ENCODE results near the gene PTGFRN. TPM values are rescaled to one million over a fixed set of nuclear protein-coding genes. Genes with fewer than 3 reads are reported as not detected.
A peak's percentile ranks its signal among the peaks of the same experiment; 100 is the strongest.

PTGFRN gene
- total RNA-seq, 8 experiments from 2014 or later: 30.3 to 246 (median 88.4) TPM

GRCh38 chr1:116877141-116877818 lies 32.4 kb upstream of the PTGFRN start:
- ATAC-seq (replicated peaks in 6 of 8): no peak
- Histone ChIP-seq H3K4me3 (no peak overlapping the region), H3K4me1 (replicated peaks in 1 of 2) (peaks cover 28 to 36% of the 10 kb centered on the region in 2 donors), H3K27ac (no peak overlapping the region)
- in situ Hi-C loops (cut with MboI; ENCODE audit: low pct_unique_long_range_greater_than_20kb in 2 of 9, low sequenced_read_pairs in 9 of 9, unreplicated experiment in 9 of 9): no loop called here
- WGBS, 10 experiments: 55 to 79% (median 75%) methylated on average over 2 of the region's 2 CpGs; no CpG with 5 or more reads in 6 of the 10 experiments

- in situ Hi-C loops (cut with MboI; ENCODE audit: low pct_unique_long_range_greater_than_20kb in 2 of 9, low sequenced_read_pairs in 9 of 9, unreplicated experiment in 9 of 9): no loop called here
- ATAC-seq (replicated peaks in 6 of 8): peak; percentile 24 to 71 (median 47)
- H3K4me1 ChIP-seq (replicated peaks in 1 of 2): peaks cover 27 to 33% of the 10 kb centered on the region in 2 donors
- H3K27ac ChIP-seq: peak overlapping the region; percentile 71 to 78
- H3K4me3 ChIP-seq: peak overlapping the region; percentile 13 to 24 (median 20)
- WGBS, 10 experiments: 10 to 53% (median 20%) methylated on average over 2 to 8 of the region's 10 CpGs; no CpG with 5 or more reads in 1 of the 10 experiments
Observed at GRCh38 chr1:116878804-116879477, 30.8 kb upstream of the PTGFRN start.

- H3K27ac ChIP-seq: peak overlapping the region; percentile 71 to 78
- peaks cover 26 to 31% of the 10 kb centered on the region in 2 donors for H3K4me1 ChIP-seq (replicated peaks in 1 of 2)
- 80 to 100% (median 90%) methylated on average over 1 to 8 of the region's 10 CpGs; no CpG with 5 or more reads in 2 of the 10 experiments for WGBS, 10 experiments
- H3K4me3 ChIP-seq: no peak overlapping the region
- ATAC-seq (replicated peaks in 6 of 8): no peak
- in situ Hi-C loops (cut with MboI; ENCODE audit: low pct_unique_long_range_greater_than_20kb in 2 of 9, low sequenced_read_pairs in 9 of 9, unreplicated experiment in 9 of 9): no loop called here
Observed at GRCh38 chr1:116879478-116880133, 30.1 kb upstream of the PTGFRN start.

GRCh38 chr1:116880917-116881316 lies 28.8 kb upstream of the PTGFRN start:
- Histone ChIP-seq H3K4me3 (no peak overlapping the region), H3K4me1 (replicated peaks in 1 of 2) (peaks cover 26 to 31% of the 10 kb centered on the region in 2 donors), H3K27ac (no peak overlapping the region)
- WGBS, 10 experiments: 24 to 100% (median 88%) methylated on average over 1 to 5 of the region's 5 CpGs; no CpG with 5 or more reads in 1 of the 10 experiments
- in situ Hi-C loops (cut with MboI; ENCODE audit: low pct_unique_long_range_greater_than_20kb in 2 of 9, low sequenced_read_pairs in 9 of 9, unreplicated experiment in 9 of 9): no loop called here
- ATAC-seq (replicated peaks in 6 of 8): no peak

GRCh38 chr1:116881879-116882520 lies 27.7 kb upstream of the PTGFRN start:
- ATAC-seq (replicated peaks in 6 of 8): peak in 3 of 8 experiments; percentile 23 to 67 (median 44)
- Histone ChIP-seq H3K27ac (no peak overlapping the region), H3K4me3 (no peak overlapping the region), H3K4me1 (replicated peaks in 1 of 2) (peaks cover 31% of the 10 kb centered on the region in 2 donors)
- in situ Hi-C loops (cut with MboI; ENCODE audit: low pct_unique_long_range_greater_than_20kb in 2 of 9, low sequenced_read_pairs in 9 of 9, unreplicated experiment in 9 of 9): no loop called here
- 13 to 96% (median 67%) methylated on average over 1 to 9 of the region's 9 CpGs; no CpG with 5 or more reads in 1 of the 10 experiments for WGBS, 10 experiments

- Histone ChIP-seq H3K4me1 (replicated peaks in 1 of 2) (peaks cover 23 to 33% of the 10 kb centered on the region in 2 donors), H3K27ac (no peak overlapping the region), H3K4me3 (no peak overlapping the region)
- in situ Hi-C loops (cut with MboI; ENCODE audit: low pct_unique_long_range_greater_than_20kb in 2 of 9, low sequenced_read_pairs in 9 of 9, unreplicated experiment in 9 of 9): no loop called here
- 80 to 100% (median 98%) methylated on average over 1 to 4 of the region's 4 CpGs; no CpG with 5 or more reads in 1 of the 10 experiments for WGBS, 10 experiments
- ATAC-seq (replicated peaks in 6 of 8): no peak
Observed at GRCh38 chr1:116882866-116883265, 26.9 kb upstream of the PTGFRN start.

- in situ Hi-C loops (cut with MboI; ENCODE audit: low pct_unique_long_range_greater_than_20kb in 2 of 9, low sequenced_read_pairs in 9 of 9, unreplicated experiment in 9 of 9): no loop called here
- Histone ChIP-seq H3K27ac (no peak overlapping the region), H3K4me1 (replicated peaks in 1 of 2) (peaks cover 0 to 15% of the 10 kb centered on the region in 2 donors), H3K4me3 (no peak overlapping the region)
- 89 to 100% (median 94%) methylated on average over 1 of the region's 1 CpG; no CpG with 5 or more reads in 6 of the 10 experiments for WGBS, 10 experiments
- ATAC-seq (replicated peaks in 6 of 8): peak in 6 of 8 experiments; percentile 10 to 65 (median 40)
Observed at GRCh38 chr1:116886291-116886878, 23.3 kb upstream of the PTGFRN start.

GRCh38 chr1:116887212-116887611 lies 22.5 kb upstream of the PTGFRN start:
- no peak overlapping the region for H3K27ac ChIP-seq
- WGBS, 10 experiments: 80 to 100% (median 92%) methylated on average over 1 to 3 of the region's 3 CpGs; no CpG with 5 or more reads in 4 of the 10 experiments
- no peak overlapping the region for H3K4me3 ChIP-seq
- peak in 1 of 8 experiments; percentile 38 for ATAC-seq (replicated peaks in 6 of 8)
- in situ Hi-C loops (cut with MboI; ENCODE audit: low pct_unique_long_range_greater_than_20kb in 2 of 9, low sequenced_read_pairs in 9 of 9, unreplicated experiment in 9 of 9): no loop called here
- H3K4me1 ChIP-seq (replicated peaks in 1 of 2): peaks cover 0 to 15% of the 10 kb centered on the region in 2 donors

- in situ Hi-C loops (cut with MboI; ENCODE audit: low pct_unique_long_range_greater_than_20kb in 2 of 9, low sequenced_read_pairs in 9 of 9, unreplicated experiment in 9 of 9): no loop called here
- Histone ChIP-seq H3K4me3 (no peak overlapping the region), H3K27ac (no peak overlapping the region), H3K4me1 (replicated peaks in 1 of 2) (peaks cover 0 to 15% of the 10 kb centered on the region in 2 donors)
- no peak for ATAC-seq (replicated peaks in 6 of 8)
- WGBS, 10 experiments: 11 to 83% (median 60%) methylated on average over 1 to 4 of the region's 4 CpGs; no CpG with 5 or more reads in 1 of the 10 experiments
Observed at GRCh38 chr1:116889380-116889779, 20.3 kb upstream of the PTGFRN start.

GRCh38 chr1:116891396-116892079 lies 18.2 kb upstream of the PTGFRN start:
- H3K4me1 ChIP-seq (replicated peaks in 1 of 2): peaks cover 0 to 13% of the 10 kb centered on the region in 2 donors
- 11 to 90% (median 58%) methylated on average over 1 to 5 of the region's 5 CpGs; no CpG with 5 or more reads in 1 of the 10 experiments for WGBS, 10 experiments
- in situ Hi-C loops (cut with MboI; ENCODE audit: low pct_unique_long_range_greater_than_20kb in 2 of 9, low sequenced_read_pairs in 9 of 9, unreplicated experiment in 9 of 9): no loop called here
- ATAC-seq (replicated peaks in 6 of 8): peak in 3 of 8 experiments; percentile 61 to 93 (median 72)
- H3K4me3 ChIP-seq: no peak overlapping the region
- H3K27ac ChIP-seq: no peak overlapping the region

- WGBS, 10 experiments: 21 to 100% (median 82%) methylated on average over 1 of the region's 1 CpG
- Histone ChIP-seq H3K4me1 (replicated peaks in 1 of 2) (no peaks in the 10 kb centered on the region), H3K4me3 (no peak overlapping the region), H3K27ac (no peak overlapping the region)
- no peak for ATAC-seq (replicated peaks in 6 of 8)
- in situ Hi-C loops (cut with MboI; ENCODE audit: low pct_unique_long_range_greater_than_20kb in 2 of 9, low sequenced_read_pairs in 9 of 9, unreplicated experiment in 9 of 9): no loop called here
Observed at GRCh38 chr1:116895073-116895472, 14.6 kb upstream of the PTGFRN start.

GRCh38 chr1:116899529-116899928 lies 10.2 kb upstream of the PTGFRN start:
- Histone ChIP-seq H3K4me3 (no peak overlapping the region), H3K27ac (no peak overlapping the region), H3K4me1 (replicated peaks in 1 of 2) (no peaks in the 10 kb centered on the region)
- in situ Hi-C loops (cut with MboI; ENCODE audit: low pct_unique_long_range_greater_than_20kb in 2 of 9, low sequenced_read_pairs in 9 of 9, unreplicated experiment in 9 of 9): no loop called here
- no peak for ATAC-seq (replicated peaks in 6 of 8)

All from motor neuron (in vitro differentiated cells).